Measurements from ENCODE around the gene TREML2.

TREML2 gene

GRCh38 chr6:41156771-41157170 lies 44.2 kb downstream of the TREML2 start:
- peaks cover 11% of the 10 kb centered on the region for H3K27me3 Mint-ChIP-seq (ENCODE audit: low read depth)
- H3K36me3 Mint-ChIP-seq (ENCODE audit: low read depth), result no peaks in the 10 kb centered on the region
- H3K4me3 Mint-ChIP-seq, result no peak overlapping the region
- no peaks in the 10 kb centered on the region for H3K9me3 Mint-ChIP-seq
- no peak overlapping the region for H3K27ac Mint-ChIP-seq
- H3K4me1 Mint-ChIP-seq (ENCODE audit: low read depth), result peaks cover 6% of the 10 kb centered on the region

GRCh38 chr6:41156001-41156400 lies 44.9 kb downstream of the TREML2 start:
- Mint-ChIP-seq H3K4me3 (no peak overlapping the region), H3K27ac (no peak overlapping the region), H3K27me3 (ENCODE audit: low read depth) (peaks cover 11% of the 10 kb centered on the region), H3K36me3 (ENCODE audit: low read depth) (no peaks in the 10 kb centered on the region), H3K4me1 (ENCODE audit: low read depth) (peaks cover 6% of the 10 kb centered on the region), H3K9me3 (no peaks in the 10 kb centered on the region)

GRCh38 chr6:41155132-41155805 lies 45.7 kb downstream of the TREML2 start:
- Mint-ChIP-seq H3K9me3 (no peaks in the 10 kb centered on the region), H3K27ac (no peak overlapping the region)

GRCh38 chr6:41153992-41154625 lies 46.8 kb downstream of the TREML2 start, which contains the start of gene TREML1:
Gene TREML1, minus strand, starts transcription at chr6:41154347. Its CDS starts 59 bp downstream, at chr6:41154288.
- H3K4me1 Mint-ChIP-seq (ENCODE audit: low read depth), result peaks cover 6% of the 10 kb centered on the region
- no peak within 1 kb of the TSS for H3K27ac Mint-ChIP-seq
- no peaks in the 10 kb centered on the region for H3K36me3 Mint-ChIP-seq (ENCODE audit: low read depth)
- no peak within 1 kb of the TSS for H3K4me3 Mint-ChIP-seq
- peaks cover 11% of the 10 kb centered on the region for H3K27me3 Mint-ChIP-seq (ENCODE audit: low read depth)
- no peaks in the 10 kb centered on the region for H3K9me3 Mint-ChIP-seq

More at GRCh38 chr6:41155132-41155805, 45.7 kb downstream of the TREML2 start:
- Mint-ChIP-seq H3K4me1 (ENCODE audit: low read depth) (peaks cover 6% of the 10 kb centered on the region), H3K27me3 (ENCODE audit: low read depth) (peaks cover 11% of the 10 kb centered on the region), H3K4me3 (no peak overlapping the region), H3K36me3 (ENCODE audit: low read depth) (no peaks in the 10 kb centered on the region)

GRCh38 chr6:41153451-41153850 lies 47.5 kb downstream of the TREML2 start:
- peaks cover 4% of the 10 kb centered on the region for H3K36me3 Mint-ChIP-seq (ENCODE audit: low read depth)
- H3K9me3 Mint-ChIP-seq, result no peaks in the 10 kb centered on the region
- no peak overlapping the region for H3K4me3 Mint-ChIP-seq
- peaks cover 11% of the 10 kb centered on the region for H3K4me1 Mint-ChIP-seq (ENCODE audit: low read depth)
- H3K27ac Mint-ChIP-seq, result no peak overlapping the region
- peaks cover 11% of the 10 kb centered on the region for H3K27me3 Mint-ChIP-seq (ENCODE audit: low read depth)

- H3K4me3 Mint-ChIP-seq, result no peak overlapping the region
- no peak overlapping the region for H3K27ac Mint-ChIP-seq
- peaks cover 19% of the 10 kb centered on the region for H3K4me1 Mint-ChIP-seq (ENCODE audit: low read depth)
- peaks cover 1% of the 10 kb centered on the region for H3K27me3 Mint-ChIP-seq (ENCODE audit: low read depth)
- H3K9me3 Mint-ChIP-seq, result no peaks in the 10 kb centered on the region
- peaks cover 5% of the 10 kb centered on the region for H3K36me3 Mint-ChIP-seq (ENCODE audit: low read depth)
Measured at GRCh38 chr6:41150671-41151070, 50.3 kb downstream of the TREML2 start.

- H3K4me3 Mint-ChIP-seq, result peak overlapping the region; percentile 2
- peaks cover 8% of the 10 kb centered on the region for H3K36me3 Mint-ChIP-seq (ENCODE audit: low read depth)
- H3K9me3 Mint-ChIP-seq, result no peaks in the 10 kb centered on the region
- H3K27me3 Mint-ChIP-seq (ENCODE audit: low read depth), result peaks cover 4% of the 10 kb centered on the region
- peaks cover 15% of the 10 kb centered on the region for H3K4me1 Mint-ChIP-seq (ENCODE audit: low read depth)
- H3K27ac Mint-ChIP-seq, result no peak overlapping the region
Measured at GRCh38 chr6:41147917-41148316, 53.0 kb downstream of the TREML2 start.
